Lung (tissue), 12 donors: ENCODE data around the gene MAGEF1. TPM values are rescaled to one million over a fixed set of nuclear protein-coding genes. Genes with fewer than 3 reads are reported as not detected.

Experiments used
- ATAC-seq: fragments of 200-7000 bp; cut with Tn5 transposase; one replicate; pipeline ENCODE4 v1.9.1; 2020; ENCODE audit warnings: moderate number of reproducible peaks; ENCODE audit not compliant: insufficient read depth, low FRiP score
- DNase-seq, 3 donors: peaks; one replicate each; pipeline ENCODE4 v3.0.0-alpha.2; 2013 to 2017
- H3K27ac ChIP-seq, 2 donors: one replicate each; pipeline ENCODE4 v1.5.1; 2013; ENCODE audit warnings: mild to moderate bottlenecking in 2 of 2, moderate library complexity in 2 of 2, control low read depth in 1 of 2, inconsistent platforms in 1 of 2, low read depth in 1 of 2, low read length in 1 of 2
- H3K27me3 ChIP-seq, 3 donors: one replicate each; pipeline ENCODE4 v1.5.1; 2013; ENCODE audit warnings: low read length in 2 of 3; ENCODE audit not compliant: control insufficient read depth in 3 of 3, insufficient read depth in 3 of 3
- H3K36me3 ChIP-seq, 4 donors: one replicate each; pipeline ENCODE4 v1.5.1; 2013; ENCODE audit warnings: low read length in 4 of 4, mild to moderate bottlenecking in 1 of 4, moderate library complexity in 1 of 4; ENCODE audit not compliant: control insufficient read depth in 4 of 4, insufficient read depth in 4 of 4
- H3K4me1 ChIP-seq, 5 donors: one replicate each; pipeline ENCODE4 v1.5.1; 2013; ENCODE audit warnings: low read length in 5 of 5, mild to moderate bottlenecking in 2 of 5, moderate library complexity in 1 of 5; ENCODE audit not compliant: control insufficient read depth in 5 of 5, insufficient read depth in 5 of 5
- H3K4me3 ChIP-seq: one replicate; pipeline ENCODE4 v1.5.1; 2013; ENCODE audit warnings: mild to moderate bottlenecking, control low read depth, moderate library complexity
- H3K9ac ChIP-seq, 2 donors: one replicate each; pipeline ENCODE4 v1.5.1; 2013; ENCODE audit warnings: low read length in 2 of 2, control low read depth in 1 of 2; ENCODE audit not compliant: insufficient read depth in 1 of 2
- H3K9me3 ChIP-seq, 4 donors: one replicate each; pipeline ENCODE4 v1.5.1; 2013; ENCODE audit warnings: low read length in 3 of 4, mild to moderate bottlenecking in 1 of 4, moderate library complexity in 1 of 4; ENCODE audit not compliant: control insufficient read depth in 4 of 4, insufficient read depth in 3 of 4
- CTCF ChIP-seq: IDR thresholded peaks from 2 replicates; pipeline ENCODE4 v1.5.1; 2012; ENCODE audit warnings: mild to moderate bottlenecking; ENCODE audit errors: control extremely low read depth, extremely low read depth
- WGBS, 2 donors: extraction: QIAGEN DNeasy Blood & Tissue Kit; methylation state at CpG; one replicate each; pipeline ENCODE4 v1.1.7; 2013; 5-methylcytosine and 5-hydroxymethylcytosine counted together
- polyA plus RNA-seq, 2 donors: library from polyadenylated mRNA; stranded (reverse); fragments of 200-250 nt; gene quantifications; one replicate each; pipeline ENCODE4 v1.2.1, GENCODE V29; 2013
- total RNA-seq, 2 donors: library from RNA; depleted of rRNA in 1 of 2; stranded (reverse); fragments of >200 nt in 1 of 2; gene quantifications; one replicate each; pipeline ENCODE4 v1.2.1, GENCODE V29; 2014 to 2021
- donor health status: control.
- donor health status: control.
- donor health status: Bipolar disorder and iron deficiency.
- donor health status: healthy.
- donor health status: DM: yes; HTN: yes; CAD: no.

Gene MAGEF1
- total and polyA plus RNA-seq, 4 donors = 30.1 to 36.1 (median 33.1) TPM

GRCh38 chr3:184718431-184718830 is 6.6 kb upstream of the MAGEF1 start:
- Histone ChIP-seq H3K27ac (no peak overlapping the region), H3K9me3 (no peaks in the 10 kb centered on the region), H3K27me3 (no peaks in the 10 kb centered on the region), H3K4me1 (peaks cover 0 to 32% (median 10%) of the 10 kb centered on the region in 5 donors), H3K36me3 (no peaks in the 10 kb centered on the region), H3K4me3 (no peak overlapping the region), H3K9ac (no peak overlapping the region)
- TF ChIP-seq CTCF = no peak
- DNase-seq = no peak
- no peak for ATAC-seq
- WGBS, 2 donors = 91 to 96% methylated on average over 3 of the region's 3 CpGs

- Histone ChIP-seq H3K27me3 (no peaks in the 10 kb centered on the region), H3K4me3 (no peak overlapping the region), H3K9me3 (no peaks in the 10 kb centered on the region), H3K4me1 (peaks cover 0 to 34% (median 10%) of the 10 kb centered on the region in 5 donors), H3K9ac (no peak overlapping the region), H3K36me3 (no peaks in the 10 kb centered on the region), H3K27ac (peak overlapping the region in 1 of 2 donors; percentile 74)
- TF ChIP-seq CTCF = no peak
- ATAC-seq (no peak), DNase-seq (no peak)
- 79 to 85% methylated on average over 8 of the region's 8 CpGs for WGBS, 2 donors
Measured at GRCh38 chr3:184717399-184717983, 5.6 kb upstream of the MAGEF1 start.

- H3K4me1 ChIP-seq = peaks cover 0 to 39% (median 10%) of the 10 kb centered on the region in 5 donors
- peak; percentile 77 to 82 (median 82) for DNase-seq
- TF ChIP-seq CTCF = no peak
- WGBS, 2 donors = 64 to 70% methylated on average over 20 of the region's 20 CpGs
- H3K4me3 ChIP-seq = no peak overlapping the region
- H3K36me3 ChIP-seq = no peaks in the 10 kb centered on the region
- ATAC-seq = peak; percentile 14
- H3K27ac ChIP-seq = peak overlapping the region; percentile 63 to 74
- H3K9me3 ChIP-seq = no peaks in the 10 kb centered on the region
- H3K9ac ChIP-seq = no peak overlapping the region
- H3K27me3 ChIP-seq = no peaks in the 10 kb centered on the region
Measured at GRCh38 chr3:184716622-184717398, 4.9 kb upstream of the MAGEF1 start.
